ENCODE results near the gene MAPKBP1.

GRCh38 chr15:41816788-41817187, 42.5 kb downstream of the MAPKBP1 start:
- TF ChIP-seq CTCF (conservative IDR thresholded peaks at IDR 0.05; ENCODE audit: low read length) (no peak), EZH2phosphoT487 (IDR thresholded peaks at IDR 0.05; ENCODE audit: borderline replicate concordance, low read depth, low read length) (no peak)
